ENCODE data around the gene DIP2C.

DNA sequence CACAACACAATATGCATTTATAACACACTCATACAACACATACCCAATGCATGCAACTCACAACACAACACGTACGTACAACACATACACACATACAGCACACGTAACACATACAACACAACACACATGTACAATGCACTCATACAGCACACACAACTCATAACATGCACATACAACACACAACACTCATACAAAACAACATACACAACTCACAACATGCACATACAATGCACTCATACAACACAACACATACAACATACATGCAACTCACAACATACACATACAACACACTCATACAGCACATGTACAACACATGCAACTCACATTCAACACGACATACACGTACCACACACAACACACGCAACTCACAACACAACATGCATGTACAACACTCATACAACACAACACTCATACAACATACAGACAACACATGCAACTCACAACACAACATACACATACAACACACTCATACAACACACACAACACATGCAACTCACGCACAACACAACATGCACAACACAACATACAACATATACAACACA, 21.8 kb downstream of the DIP2C start:
- TF ChIP-seq, protein P1, sequence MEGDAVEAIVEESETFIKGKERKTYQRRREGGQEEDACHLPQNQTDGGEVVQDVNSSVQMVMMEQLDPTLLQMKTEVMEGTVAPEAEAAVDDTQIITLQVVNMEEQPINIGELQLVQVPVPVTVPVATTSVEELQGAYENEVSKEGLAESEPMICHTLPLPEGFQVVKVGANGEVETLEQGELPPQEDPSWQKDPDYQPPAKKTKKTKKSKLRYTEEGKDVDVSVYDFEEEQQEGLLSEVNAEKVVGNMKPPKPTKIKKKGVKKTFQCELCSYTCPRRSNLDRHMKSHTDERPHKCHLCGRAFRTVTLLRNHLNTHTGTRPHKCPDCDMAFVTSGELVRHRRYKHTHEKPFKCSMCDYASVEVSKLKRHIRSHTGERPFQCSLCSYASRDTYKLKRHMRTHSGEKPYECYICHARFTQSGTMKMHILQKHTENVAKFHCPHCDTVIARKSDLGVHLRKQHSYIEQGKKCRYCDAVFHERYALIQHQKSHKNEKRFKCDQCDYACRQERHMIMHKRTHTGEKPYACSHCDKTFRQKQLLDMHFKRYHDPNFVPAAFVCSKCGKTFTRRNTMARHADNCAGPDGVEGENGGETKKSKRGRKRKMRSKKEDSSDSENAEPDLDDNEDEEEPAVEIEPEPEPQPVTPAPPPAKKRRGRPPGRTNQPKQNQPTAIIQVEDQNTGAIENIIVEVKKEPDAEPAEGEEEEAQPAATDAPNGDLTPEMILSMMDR (IDR thresholded peaks at IDR 0.05): no peak
- no peak for TF ChIP-seq EZH2 (IDR thresholded peaks at IDR 0.05)

All from neural progenitor cell (in vitro differentiated cells).